GM10248 (cell line): ENCODE results near the gene NTRK1.

ENCODE experiments used
- CTCF ChIA-PET: fragments of 300-600 bp; sonication (Branson Sonifier 250); formaldehyde crosslinking; extraction: SDS; loops from one replicate; lab custom pipeline; 2021; ENCODE audit warnings: antibody characterized with exemption; lab: Yijun Ruan, JAX
- POLR2A ChIA-PET: fragments of 350-650 bp; sonication (Branson Sonifier 250); formaldehyde crosslinking; extraction: SDS; loops from one replicate; lab custom pipeline; 2020; ENCODE audit warnings: antibody characterized with exemption; lab: Yijun Ruan, JAX
- DNase-seq: peaks from one replicate; pipeline ENCODE4 v3.0.0; 2012; ENCODE audit errors: extremely low spot score
- CTCF ChIP-seq: IDR thresholded peaks from 2 replicates; pipeline ENCODE4 v1.5.1; 2012; ENCODE audit warnings: mild to moderate bottlenecking, low read depth; ENCODE audit errors: extremely low read depth, missing control alignments, control extremely low read depth

The NTRK1 gene

GRCh38 chr1:156849151-156849496, 11.5 kb upstream of the NTRK1 start:
- DNase-seq: no peak
- CTCF ChIA-PET: interaction anchor here (1.1 to 4.9 kb wide), 4 partner anchors 11 to 143 kb away, joined by 4 to 57 read pairs (median 18); partner anchors contain the start of genes CRABP2 and NTRK1
- no peak for TF ChIP-seq CTCF
- POLR2A ChIA-PET: interaction anchor here (0.6 kb wide), 1 partner anchor 89 kb away, joined by 4 read pairs; no protein-coding TSS in a partner anchor

- CTCF ChIA-PET: interaction anchor here (3.8 to 4.2 kb wide), 2 partner anchors 9 to 14 kb away, joined by 27 to 29 read pairs; partner anchors contain the start of gene NTRK1
- POLR2A ChIA-PET: no interaction called here
- DNase-seq: no peak
- no peak for TF ChIP-seq CTCF
These were observed 8.8 kb upstream of the NTRK1 start for GRCh38 chr1:156851779-156852417.

DNA sequence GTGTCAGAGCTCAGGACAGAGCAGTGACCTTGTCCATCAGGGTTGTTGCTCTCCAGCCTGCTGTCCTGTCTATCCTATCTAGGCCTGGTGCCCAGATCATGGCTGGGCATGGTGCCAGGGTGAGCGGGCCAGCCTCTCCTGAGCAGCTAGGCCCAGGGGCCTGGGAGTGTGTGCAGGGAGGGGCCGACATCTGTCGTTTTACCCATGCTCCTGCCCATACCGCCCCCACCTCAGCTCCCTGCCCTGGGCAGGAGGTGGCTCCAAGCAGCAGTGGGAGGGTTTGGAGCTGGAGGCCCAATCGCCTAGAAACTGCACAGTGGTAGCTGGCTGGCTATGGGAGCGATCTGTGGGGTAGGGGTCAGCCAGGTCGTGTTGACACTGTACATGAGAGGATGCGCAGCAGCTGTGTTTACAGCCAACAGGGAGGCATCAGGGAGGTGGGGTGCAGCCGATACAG, 8.2 kb upstream of the NTRK1 start:
- CTCF ChIA-PET: interaction anchor here (1.7 to 4.2 kb wide), 3 partner anchors 8 to 127 kb away, joined by 7 to 29 read pairs (median 27); partner anchors contain the start of gene NTRK1
- POLR2A ChIA-PET: no interaction called here
- DNase-seq: no peak
- no peak for TF ChIP-seq CTCF

DNA sequence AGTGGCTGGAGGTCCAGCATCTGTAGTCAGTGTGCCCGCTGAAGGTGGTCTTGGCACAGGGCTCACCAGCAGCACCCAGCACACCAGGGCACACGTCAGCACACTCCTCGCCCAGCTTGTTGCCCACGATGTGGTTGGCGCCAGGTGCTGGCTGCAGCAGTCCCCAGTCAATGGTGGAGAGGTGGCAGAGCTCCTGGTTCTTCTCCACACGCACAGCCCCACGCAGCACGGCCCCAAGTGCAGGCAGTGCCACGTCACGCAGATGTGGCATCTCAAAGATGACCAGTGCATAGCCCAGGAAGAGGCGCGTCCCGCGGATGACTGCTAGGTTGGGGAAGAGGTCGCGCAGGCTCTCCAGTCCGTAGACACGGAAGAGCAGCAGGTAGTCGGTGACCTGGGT, 6.9 kb upstream of the NTRK1 start:
- ChIA-PET POLR2A (no interaction called here), CTCF (interaction anchor here (1.2 to 3.8 kb wide), 3 partner anchors 10 to 128 kb away, joined by 3 to 27 read pairs (median 7); no protein-coding TSS in a partner anchor)
- no peak for TF ChIP-seq CTCF
- DNase-seq: no peak

DNA sequence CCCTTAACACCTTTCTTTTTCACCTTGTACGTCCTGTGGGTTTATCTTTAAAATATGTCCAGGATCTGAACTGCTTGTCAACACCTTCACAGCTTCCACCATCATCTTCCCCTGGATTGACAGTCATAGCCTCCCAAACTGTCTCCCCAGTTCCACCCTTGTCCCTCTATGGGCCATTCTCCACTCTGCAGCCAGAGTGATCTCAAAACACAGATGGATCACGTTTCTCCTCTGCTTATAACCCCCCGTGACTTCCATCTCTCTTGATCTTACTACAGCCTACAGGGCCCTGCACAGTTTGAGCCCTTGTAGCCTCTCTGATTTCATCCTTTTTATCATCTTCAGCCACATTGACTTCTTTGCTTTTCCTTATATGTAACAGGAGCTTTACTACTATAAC, 6.0 kb upstream of the NTRK1 start:
- ChIA-PET CTCF (interaction anchor here (0.7 to 3.8 kb wide), 5 partner anchors 16 to 236 kb away, joined by 3 to 27 read pairs (median 5); no protein-coding TSS in a partner anchor), POLR2A (no interaction called here)
- DNase-seq: no peak
- TF ChIP-seq CTCF: no peak

- POLR2A ChIA-PET: no interaction called here
- DNase-seq: no peak
- no peak for TF ChIP-seq CTCF
- CTCF ChIA-PET: interaction anchor here (0.9 to 8.8 kb wide), 11 partner anchors 8 to 197 kb away, joined by 3 to 149 read pairs (median 5); no protein-coding TSS in a partner anchor
These were observed 4.3 kb upstream of the NTRK1 start for GRCh38 chr1:156856282-156856785.
